Activated CD4-positive, alpha-beta T cell treated with anti-CD3 and anti-CD28 coated beads, Interleukin-10, Interleukin-2, amounts not matched to agents 100 ng/mL and 50 ng/mL, durations not matched to agents 16 hours and 8 hours (primary cell): Measurements from ENCODE around the gene TANC1.
A peak's percentile ranks its signal among the peaks of the same experiment; 100 is the strongest.

Experiments used
- DNase-seq: peaks from one replicate; pipeline ENCODE4 v3.0.0-alpha.2; 2020

The TANC1 gene

GRCh38 chr2:159175927-159176326 is 207.5 kb downstream of the TANC1 start:
- DNase-seq: no peak

GRCh38 chr2:159176555-159176954 is 208.1 kb downstream of the TANC1 start:
- no peak for DNase-seq

- DNase-seq: no peak
These were observed 208.9 kb downstream of the TANC1 start for GRCh38 chr2:159177357-159177756.

- no peak for DNase-seq
These were observed 209.5 kb downstream of the TANC1 start for GRCh38 chr2:159177957-159178356.

GRCh38 chr2:159179096-159179495 is 210.7 kb downstream of the TANC1 start:
- DNase-seq: no peak

GRCh38 chr2:159179696-159180095 is 211.3 kb downstream of the TANC1 start:
- DNase-seq: no peak

- DNase-seq: no peak
These were observed 214.9 kb downstream of the TANC1 start for GRCh38 chr2:159183346-159183745.

- DNase-seq: peak; percentile 8
These were observed 217.1 kb downstream of the TANC1 start for GRCh38 chr2:159185401-159186130.

- peak; percentile 25 for DNase-seq
These were observed 218.0 kb downstream of the TANC1 start for GRCh38 chr2:159186462-159186861.

- DNase-seq: no peak
These were observed 218.7 kb downstream of the TANC1 start for GRCh38 chr2:159187106-159187505.

- DNase-seq: no peak
These were observed 220.0 kb downstream of the TANC1 start for GRCh38 chr2:159188449-159188848.

GRCh38 chr2:159192371-159192918 is 224.0 kb downstream of the TANC1 start:
- no peak for DNase-seq

GRCh38 chr2:159193791-159194190 is 225.4 kb downstream of the TANC1 start:
- DNase-seq: no peak

GRCh38 chr2:159194241-159194640 is 225.8 kb downstream of the TANC1 start:
- no peak for DNase-seq

- DNase-seq: no peak
These were observed 227.3 kb downstream of the TANC1 start for GRCh38 chr2:159195697-159196096.

- DNase-seq: no peak
These were observed 228.0 kb downstream of the TANC1 start for GRCh38 chr2:159196393-159196925.

GRCh38 chr2:159199236-159199635 is 230.8 kb downstream of the TANC1 start:
- no peak for DNase-seq

GRCh38 chr2:159199761-159200465 is 231.5 kb downstream of the TANC1 start:
- no peak for DNase-seq

- DNase-seq: no peak
These were observed 232.1 kb downstream of the TANC1 start for GRCh38 chr2:159200498-159200897.

- peak; percentile 51 for DNase-seq
These were observed 233.1 kb downstream of the TANC1 start for GRCh38 chr2:159201360-159202063.

GRCh38 chr2:159202568-159203071 is 234.2 kb downstream of the TANC1 start:
- no peak for DNase-seq

- no peak for DNase-seq
These were observed 236.1 kb downstream of the TANC1 start for GRCh38 chr2:159204381-159205144.
